IPS-18c (cell line): ENCODE measurements around the gene TNRC6B.
"Not testable (repeated sequence)": the region's sequence is repeated elsewhere in the genome, so short reads cannot be mapped to it uniquely, and the experiment has no call there.

Experiments used
- H3K4me3 ChIP-seq: 2 replicates; pipeline ENCODE4 v1.7.0; 2013; ENCODE audit warnings: low read depth, mild to moderate bottlenecking, low read length, moderate library complexity; ENCODE audit not compliant: insufficient read depth
- H3K9me3 ChIP-seq: one replicate; pipeline ENCODE4 v1.6.1; 2013; ENCODE audit warnings: mild to moderate bottlenecking, low read length, moderate library complexity; ENCODE audit not compliant: control insufficient read depth, insufficient read depth

Gene TNRC6B

DNA sequence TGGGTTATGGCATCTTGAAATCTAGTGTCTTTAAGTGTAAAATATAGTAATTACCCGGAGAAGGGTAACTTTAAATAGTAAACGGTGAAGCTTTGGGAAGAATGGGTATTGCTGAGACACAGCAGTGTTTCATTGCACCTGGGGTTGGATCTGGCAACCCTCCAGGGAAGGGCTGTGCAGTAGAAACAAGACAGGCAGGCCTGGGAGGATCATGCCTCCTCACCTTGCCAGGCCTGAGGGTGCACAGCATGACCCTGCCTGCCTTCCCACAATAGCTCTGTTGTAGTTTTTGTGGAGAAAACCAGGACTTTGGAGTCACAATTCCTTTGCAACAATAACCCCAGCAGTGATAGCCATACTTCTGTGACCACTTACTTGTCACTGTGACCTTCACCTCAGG, 104.0 kb downstream of the TNRC6B start:
- H3K4me3 ChIP-seq: no peak overlapping the region
- H3K9me3 ChIP-seq: no peaks in the 10 kb centered on the region

- H3K9me3 ChIP-seq: no peaks in the 10 kb centered on the region
- H3K4me3 ChIP-seq: no peak overlapping the region
Measured at GRCh38 chr22:40285513-40285912, 107.8 kb downstream of the TNRC6B start.

- H3K4me3 ChIP-seq: no peak overlapping the region
- H3K9me3 ChIP-seq: no peaks in the 10 kb centered on the region
Measured at GRCh38 chr22:40289991-40290459, 112.3 kb downstream of the TNRC6B start.

DNA sequence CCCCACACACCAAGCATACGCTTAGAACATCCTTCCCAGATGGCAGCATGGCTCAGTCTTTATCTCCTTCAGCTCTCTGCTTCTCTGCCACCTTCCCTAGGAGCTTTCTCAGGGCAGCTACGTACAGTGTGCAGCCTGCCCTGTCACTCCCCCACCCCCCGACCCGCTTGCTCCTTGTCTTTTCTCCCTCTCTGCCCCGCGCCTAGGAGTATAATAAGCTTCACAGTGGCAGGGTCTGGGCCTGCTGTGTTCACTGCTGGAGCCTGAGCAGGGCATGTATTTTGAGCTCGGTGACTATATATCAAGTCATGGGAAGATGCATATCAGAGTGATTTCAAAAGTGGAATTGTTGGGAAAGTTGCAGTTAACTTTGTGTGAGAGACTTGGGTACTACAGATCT, 112.8 kb downstream of the TNRC6B start:
- Histone ChIP-seq H3K4me3 (no peak overlapping the region), H3K9me3 (no peaks in the 10 kb centered on the region)

DNA sequence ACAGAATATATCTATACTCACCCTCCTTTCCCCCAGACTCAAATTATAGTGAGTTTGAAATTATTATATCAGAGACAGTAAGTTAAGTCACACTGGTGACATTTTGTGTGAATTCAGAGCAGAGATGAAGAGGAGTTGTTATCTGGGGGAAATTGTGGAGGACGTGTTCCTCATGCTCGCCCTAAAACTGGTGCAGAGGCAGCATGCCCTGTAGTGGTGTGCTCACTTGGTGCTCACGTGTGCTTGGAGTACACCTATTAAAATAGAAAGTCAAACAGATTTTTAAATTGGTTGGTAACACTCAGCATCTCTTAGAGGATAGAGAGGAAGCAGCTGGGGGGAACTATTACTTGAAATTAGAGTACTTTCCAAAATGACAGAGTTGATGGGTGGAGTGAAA, 117.0 kb downstream of the TNRC6B start:
- Histone ChIP-seq H3K4me3 (no peak overlapping the region), H3K9me3 (no peaks in the 10 kb centered on the region)

GRCh38 chr22:40300316-40300715, 122.6 kb downstream of the TNRC6B start:
- H3K9me3 ChIP-seq: no peaks in the 10 kb centered on the region
- no peak overlapping the region for H3K4me3 ChIP-seq

DNA sequence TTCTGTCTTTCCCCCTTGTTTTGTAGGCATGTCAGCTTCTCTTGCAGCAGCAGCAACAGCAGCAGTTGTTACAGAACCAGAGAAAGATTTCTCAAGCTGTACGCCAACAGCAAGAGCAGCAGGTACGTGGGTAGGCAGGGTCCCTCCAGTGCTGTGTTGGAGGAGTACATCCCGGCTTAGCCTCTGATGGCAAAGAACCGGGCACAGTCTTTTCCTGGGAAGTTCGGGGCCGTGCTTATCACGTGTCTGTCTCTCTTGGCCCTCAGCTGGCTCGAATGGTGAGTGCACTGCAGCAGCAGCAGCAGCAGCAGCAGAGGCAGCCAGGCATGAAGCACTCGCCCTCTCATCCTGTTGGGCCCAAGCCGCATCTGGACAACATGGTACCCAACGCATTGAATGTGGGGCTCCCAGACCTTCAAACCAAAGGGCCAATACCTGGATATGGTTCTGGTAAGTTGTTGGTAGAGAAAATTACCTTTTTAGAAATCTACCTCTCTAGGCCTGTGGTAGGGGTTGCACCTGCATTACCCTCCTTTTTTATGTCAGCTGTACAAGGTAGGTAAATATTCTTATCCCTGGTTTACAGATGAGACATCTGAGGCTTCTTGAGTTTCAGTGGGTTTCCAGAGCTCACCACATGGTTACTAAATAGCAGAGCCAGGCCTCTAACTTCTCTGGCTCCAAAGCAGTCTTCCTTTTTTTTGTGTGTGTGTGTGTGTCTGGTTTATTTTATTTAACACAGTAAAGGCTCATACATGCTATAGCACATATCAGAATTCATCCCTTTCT, 123.4 kb downstream of the TNRC6B start:
- Histone ChIP-seq H3K4me3 (no peak overlapping the region), H3K9me3 (no peaks in the 10 kb centered on the region)

- no peak overlapping the region for H3K4me3 ChIP-seq
- H3K9me3 ChIP-seq: no peaks in the 10 kb centered on the region
Measured at GRCh38 chr22:40302149-40302548, 124.4 kb downstream of the TNRC6B start.

GRCh38 chr22:40305625-40306024, 127.9 kb downstream of the TNRC6B start:
- Histone ChIP-seq H3K4me3 (no peak overlapping the region), H3K9me3 (no peaks in the 10 kb centered on the region)

- H3K9me3 ChIP-seq: no peaks in the 10 kb centered on the region
- no peak overlapping the region for H3K4me3 ChIP-seq
Measured at GRCh38 chr22:40308999-40309573, 131.4 kb downstream of the TNRC6B start.

DNA sequence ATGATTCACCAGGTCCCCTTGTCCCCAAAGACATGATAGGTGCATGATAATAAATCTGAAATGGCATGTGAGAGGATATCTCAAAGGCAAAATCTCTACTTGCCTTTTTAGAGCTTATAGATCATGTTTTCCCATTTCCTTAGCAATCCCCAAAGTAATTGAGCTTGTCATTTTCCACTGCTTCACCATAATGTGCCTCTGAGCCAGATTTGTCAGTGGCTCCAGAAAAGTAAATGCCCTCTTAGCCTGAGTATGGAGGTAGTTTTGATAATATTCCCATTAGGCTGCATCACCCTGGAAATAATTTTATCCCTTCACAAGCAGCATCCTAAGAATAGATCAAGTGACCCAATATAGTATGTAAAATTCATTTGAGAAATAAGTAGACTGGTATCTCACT, 131.9 kb downstream of the TNRC6B start:
- Histone ChIP-seq H3K4me3 (no peak overlapping the region), H3K9me3 (no peaks in the 10 kb centered on the region)

- Histone ChIP-seq H3K4me3 (no peak overlapping the region), H3K9me3 (no peaks in the 10 kb centered on the region)
Measured at GRCh38 chr22:40310081-40310767, 132.5 kb downstream of the TNRC6B start.

DNA sequence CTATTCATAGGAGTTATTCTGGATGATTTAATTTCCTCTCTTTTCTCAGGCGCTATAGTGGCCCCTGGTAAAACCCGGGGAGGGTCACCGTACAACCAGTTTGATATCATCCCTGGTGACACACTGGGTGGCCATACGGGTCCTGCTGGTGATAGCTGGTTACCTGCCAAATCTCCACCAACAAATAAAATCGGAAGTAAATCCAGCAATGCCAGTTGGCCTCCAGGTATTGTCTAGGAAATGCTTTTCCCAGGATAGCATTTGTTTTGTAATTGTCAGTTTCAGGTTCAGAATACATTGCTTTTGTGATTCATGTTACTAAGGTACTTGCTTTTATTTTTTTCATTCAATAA, 133.0 kb downstream of the TNRC6B start:
- Histone ChIP-seq H3K4me3 (no peak overlapping the region), H3K9me3 (no peaks in the 10 kb centered on the region)

GRCh38 chr22:40311646-40312045, 133.9 kb downstream of the TNRC6B start:
- H3K4me3 ChIP-seq, H3K9me3 ChIP-seq: not testable (repeated sequence)

GRCh38 chr22:40312050-40312449, 134.3 kb downstream of the TNRC6B start:
- no peaks in the 10 kb centered on the region for H3K9me3 ChIP-seq
- H3K4me3 ChIP-seq: no peak overlapping the region

DNA sequence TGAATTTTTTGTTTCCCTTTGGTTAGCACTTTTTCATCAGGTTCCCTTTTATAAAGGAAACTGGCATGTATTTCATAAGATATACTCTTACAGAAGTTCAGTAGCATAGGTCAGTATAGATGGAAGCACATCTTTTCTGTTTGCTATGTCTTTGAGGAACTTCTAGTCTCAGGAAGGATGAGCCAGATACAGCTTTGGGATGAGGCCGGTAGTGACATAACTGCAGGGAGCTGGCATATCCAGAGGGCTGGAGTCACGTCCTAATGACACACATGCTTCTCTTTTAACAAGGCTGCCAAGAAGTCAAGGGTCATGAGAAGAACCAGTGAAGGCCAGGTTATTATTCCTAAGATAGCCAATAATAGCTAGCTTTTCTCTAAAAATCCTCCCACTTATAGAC, 135.3 kb downstream of the TNRC6B start:
- no peaks in the 10 kb centered on the region for H3K9me3 ChIP-seq
- no peak overlapping the region for H3K4me3 ChIP-seq

DNA sequence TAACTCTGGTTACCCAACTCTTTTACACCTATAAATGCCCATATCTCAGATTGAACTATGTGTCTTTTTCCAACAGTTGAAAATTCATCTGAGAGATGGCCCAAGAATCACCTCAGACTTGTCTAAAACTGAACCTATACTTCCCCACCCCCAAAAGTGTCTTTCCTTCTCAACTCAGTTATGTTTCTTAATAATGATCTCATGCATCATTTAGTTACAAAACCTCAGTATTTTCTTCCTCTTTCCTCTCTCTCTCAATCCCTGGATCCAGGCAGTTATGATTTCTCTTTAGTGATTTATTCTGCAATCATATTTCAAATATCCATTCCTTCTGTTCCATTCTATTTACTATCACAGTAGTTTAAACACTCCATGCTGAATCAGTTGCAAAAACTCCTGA, 136.3 kb downstream of the TNRC6B start:
- Histone ChIP-seq H3K4me3 (no peak overlapping the region), H3K9me3 (no peaks in the 10 kb centered on the region)

- H3K4me3 ChIP-seq: no peak overlapping the region
Measured at GRCh38 chr22:40320687-40321086, 143.0 kb downstream of the TNRC6B start.

More at GRCh38 chr22:40320687-40321086, 143.0 kb downstream of the TNRC6B start:
- H3K9me3 ChIP-seq: no peaks in the 10 kb centered on the region
